ENCODE data around the gene RNASEL.
A peak's percentile ranks its signal among the peaks of the same experiment; 100 is the strongest.

RNASEL gene

GRCh38 chr1:182633657-182634281, 44.7 kb upstream of the RNASEL start (continued):
- TF ChIP-seq, protein P1, sequence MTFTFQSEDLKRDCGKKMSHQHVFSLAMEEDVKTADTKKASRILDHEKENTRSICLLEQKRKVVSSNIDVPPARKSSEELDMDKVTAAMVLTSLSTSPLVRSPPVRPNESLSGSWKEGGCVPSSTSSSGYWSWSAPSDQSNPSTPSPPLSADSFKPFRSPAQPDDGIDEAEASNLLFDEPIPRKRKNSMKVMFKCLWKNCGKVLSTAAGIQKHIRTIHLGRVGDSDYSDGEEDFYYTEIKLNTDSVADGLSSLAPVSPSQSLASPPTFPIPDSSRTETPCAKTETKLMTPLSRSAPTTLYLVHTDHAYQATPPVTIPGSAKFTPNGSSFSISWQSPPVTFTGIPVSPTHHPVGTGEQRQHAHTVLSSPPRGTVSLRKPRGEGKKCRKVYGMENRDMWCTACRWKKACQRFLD (tag by site-specific recombination; IDR thresholded peaks at IDR 0.05): no peak
- TF ChIP-seq SCRT1 (tag by site-specific recombination; IDR thresholded peaks at IDR 0.05; ENCODE audit: borderline replicate concordance): peak; percentile 63; the same call in 1 of the 2 replicates
- TF ChIP-seq, protein P2, sequence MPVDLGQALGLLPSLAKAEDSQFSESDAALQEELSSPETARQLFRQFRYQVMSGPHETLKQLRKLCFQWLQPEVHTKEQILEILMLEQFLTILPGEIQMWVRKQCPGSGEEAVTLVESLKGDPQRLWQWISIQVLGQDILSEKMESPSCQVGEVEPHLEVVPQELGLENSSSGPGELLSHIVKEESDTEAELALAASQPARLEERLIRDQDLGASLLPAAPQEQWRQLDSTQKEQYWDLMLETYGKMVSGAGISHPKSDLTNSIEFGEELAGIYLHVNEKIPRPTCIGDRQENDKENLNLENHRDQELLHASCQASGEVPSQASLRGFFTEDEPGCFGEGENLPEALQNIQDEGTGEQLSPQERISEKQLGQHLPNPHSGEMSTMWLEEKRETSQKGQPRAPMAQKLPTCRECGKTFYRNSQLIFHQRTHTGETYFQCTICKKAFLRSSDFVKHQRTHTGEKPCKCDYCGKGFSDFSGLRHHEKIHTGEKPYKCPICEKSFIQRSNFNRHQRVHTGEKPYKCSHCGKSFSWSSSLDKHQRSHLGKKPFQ (tag by site-specific recombination; IDR thresholded peaks at IDR 0.05): 0 out of 2 replicates have a peak, but pooled peaks have one; percentile 34
- no peak for TF ChIP-seq ZNF214 (tag by site-specific recombination; IDR thresholded peaks at IDR 0.05; ENCODE audit: borderline replicate concordance)
- peak; percentile 46; the same call in 1 of the 2 replicates for TF ChIP-seq INSM2 (tag by site-specific recombination; IDR thresholded peaks at IDR 0.05)
- no peak for TF ChIP-seq MYNN (tag by site-specific recombination; IDR thresholded peaks at IDR 0.05; ENCODE audit: borderline replicate concordance)
- no peak for TF ChIP-seq ZNF302 (tag by site-specific recombination; IDR thresholded peaks at IDR 0.05; ENCODE audit: low read depth)
- no peak for TF ChIP-seq ZNF600 (tag by site-specific recombination; IDR thresholded peaks at IDR 0.05)
- no peak for TF ChIP-seq ZNF837 (tag by site-specific recombination; IDR thresholded peaks at IDR 0.05)
- TF ChIP-seq, protein P3, sequence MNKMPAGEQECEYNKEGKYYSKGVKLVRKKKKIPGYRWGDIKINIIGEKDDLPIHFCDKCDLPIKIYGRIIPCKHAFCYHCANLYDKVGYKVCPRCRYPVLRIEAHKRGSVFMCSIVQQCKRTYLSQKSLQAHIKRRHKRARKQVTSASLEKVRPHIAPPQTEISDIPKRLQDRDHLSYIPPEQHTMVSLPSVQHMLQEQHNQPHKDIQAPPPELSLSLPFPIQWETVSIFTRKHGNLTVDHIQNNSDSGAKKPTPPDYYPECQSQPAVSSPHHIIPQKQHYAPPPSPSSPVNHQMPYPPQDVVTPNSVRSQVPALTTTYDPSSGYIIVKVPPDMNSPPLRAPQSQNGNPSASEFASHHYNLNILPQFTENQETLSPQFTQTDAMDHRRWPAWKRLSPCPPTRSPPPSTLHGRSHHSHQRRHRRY (tag by site-specific recombination; IDR thresholded peaks at IDR 0.05): no peak
- no peak for TF ChIP-seq MEIS1 (CRISPR knock-in tag; IDR thresholded peaks at IDR 0.05; ENCODE audit: borderline replicate concordance)
- TF ChIP-seq ZNF629 (tag by site-specific recombination; IDR thresholded peaks at IDR 0.05): peak; percentile 92
- TF ChIP-seq ZFP3 (tag by site-specific recombination; IDR thresholded peaks at IDR 0.05; ENCODE audit: low read depth): no peak
- peak; percentile 73; the same call in 1 of the 2 replicates for TF ChIP-seq ZXDB (tag by site-specific recombination; IDR thresholded peaks at IDR 0.05)
- peak; percentile 42; the same call in 1 of the 2 replicates for TF ChIP-seq ZNF76 (tag by site-specific recombination; IDR thresholded peaks at IDR 0.05; ENCODE audit: borderline replicate concordance, low read depth)
- TF ChIP-seq ZNF16 (tag by site-specific recombination; IDR thresholded peaks at IDR 0.05; ENCODE audit: low read depth): no peak
- TF ChIP-seq ZBTB8A (tag by site-specific recombination; IDR thresholded peaks at IDR 0.05): peak; percentile 80
- TF ChIP-seq ZNF37A (tag by site-specific recombination; IDR thresholded peaks at IDR 0.05): no peak
- 0 out of 2 replicates have a peak, but pooled peaks have one; percentile 28 for TF ChIP-seq ZNF10 (tag by site-specific recombination; IDR thresholded peaks at IDR 0.05)
- no peak for TF ChIP-seq ZNF280D (tag by site-specific recombination; IDR thresholded peaks at IDR 0.05)
- TF ChIP-seq KLF16 (tag by site-specific recombination; IDR thresholded peaks at IDR 0.05): peak; percentile 48; the same call in 1 of the 2 replicates
- no peak for TF ChIP-seq ZNF621 (tag by site-specific recombination; IDR thresholded peaks at IDR 0.05)
- no peak for TF ChIP-seq ZNF341 (tag by site-specific recombination; IDR thresholded peaks at IDR 0.05; ENCODE audit: low read depth)
- no peak for TF ChIP-seq ZNF549 (tag by site-specific recombination; IDR thresholded peaks at IDR 0.05)
- TF ChIP-seq ZNF610 (tag by site-specific recombination; IDR thresholded peaks at IDR 0.05; ENCODE audit: borderline replicate concordance): no peak
- no peak for TF ChIP-seq ZNF792 (tag by site-specific recombination; IDR thresholded peaks at IDR 0.05)
- no peak for TF ChIP-seq KLF7 (tag by site-specific recombination; IDR thresholded peaks at IDR 0.05; ENCODE audit: borderline replicate concordance)
- TF ChIP-seq ZNF354C (tag by site-specific recombination; IDR thresholded peaks at IDR 0.05; ENCODE audit: borderline replicate concordance, low read depth): no peak
- peak; percentile 73 for TF ChIP-seq PATZ1 (tag by site-specific recombination; IDR thresholded peaks at IDR 0.05)
- TF ChIP-seq ZNF791 (tag by site-specific recombination; IDR thresholded peaks at IDR 0.05): no peak

Measured in HEK293 (cell line).